ENCODE measurements around the gene MGLL.

DNA sequence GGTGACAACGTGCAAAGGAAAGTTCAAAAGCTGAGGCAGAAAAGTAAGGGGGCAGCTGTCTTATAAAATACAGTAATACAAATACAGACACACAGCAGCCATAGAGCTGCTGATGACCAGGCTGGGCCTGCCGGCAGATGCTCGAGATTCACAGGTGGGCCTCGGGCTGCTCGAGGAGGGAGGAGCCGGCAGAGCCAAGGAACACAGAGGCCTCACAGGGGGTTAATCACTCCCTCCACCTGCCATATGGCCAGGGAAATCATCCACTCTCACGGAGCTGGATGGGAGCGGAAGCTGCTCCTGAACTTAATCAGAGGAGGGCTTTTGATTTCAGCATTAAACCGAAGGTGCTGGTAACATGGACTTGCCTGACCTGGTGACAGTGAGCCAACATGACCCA is 29.6 kb upstream of the MGLL start:
- TF ChIP-seq, protein P1, sequence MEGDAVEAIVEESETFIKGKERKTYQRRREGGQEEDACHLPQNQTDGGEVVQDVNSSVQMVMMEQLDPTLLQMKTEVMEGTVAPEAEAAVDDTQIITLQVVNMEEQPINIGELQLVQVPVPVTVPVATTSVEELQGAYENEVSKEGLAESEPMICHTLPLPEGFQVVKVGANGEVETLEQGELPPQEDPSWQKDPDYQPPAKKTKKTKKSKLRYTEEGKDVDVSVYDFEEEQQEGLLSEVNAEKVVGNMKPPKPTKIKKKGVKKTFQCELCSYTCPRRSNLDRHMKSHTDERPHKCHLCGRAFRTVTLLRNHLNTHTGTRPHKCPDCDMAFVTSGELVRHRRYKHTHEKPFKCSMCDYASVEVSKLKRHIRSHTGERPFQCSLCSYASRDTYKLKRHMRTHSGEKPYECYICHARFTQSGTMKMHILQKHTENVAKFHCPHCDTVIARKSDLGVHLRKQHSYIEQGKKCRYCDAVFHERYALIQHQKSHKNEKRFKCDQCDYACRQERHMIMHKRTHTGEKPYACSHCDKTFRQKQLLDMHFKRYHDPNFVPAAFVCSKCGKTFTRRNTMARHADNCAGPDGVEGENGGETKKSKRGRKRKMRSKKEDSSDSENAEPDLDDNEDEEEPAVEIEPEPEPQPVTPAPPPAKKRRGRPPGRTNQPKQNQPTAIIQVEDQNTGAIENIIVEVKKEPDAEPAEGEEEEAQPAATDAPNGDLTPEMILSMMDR (IDR thresholded peaks at IDR 0.05 in 4 of 5, conservative IDR thresholded peaks at IDR 0.05 in 1 of 5), result no peak
- no peak for TF ChIP-seq POLR2A (IDR thresholded peaks at IDR 0.05)

All from gastrocnemius medialis (tissue), 4 donors.